ENCODE data around the gene EPS8. TPM values are rescaled to one million over a fixed set of nuclear protein-coding genes. Genes with fewer than 3 reads are reported as not detected.
"Not testable (repeated sequence)": the region's sequence is repeated elsewhere in the genome, so short reads cannot be mapped to it uniquely, and the experiment has no call there.

EPS8 gene
- total RNA-seq, 1 donor: 100 TPM

- DNase-seq (ENCODE audit: low read depth): no peak
- H3K4me3 ChIP-seq (ENCODE audit: low read depth, low read length): no peak overlapping the region
- no peak for TF ChIP-seq CTCF (IDR thresholded peaks at IDR 0.05; ENCODE audit: insufficient read depth, low read depth, low read length)
Measured at GRCh38 chr12:15763328-15763727, 25.9 kb downstream of the EPS8 start.

- not testable (repeated sequence) for DNase-seq (ENCODE audit: low read depth); H3K4me3 ChIP-seq (ENCODE audit: low read depth, low read length)
Measured at GRCh38 chr12:15762162-15762561, 27.0 kb downstream of the EPS8 start.

- H3K4me3 ChIP-seq (ENCODE audit: low read depth, low read length): no peak overlapping the region
- TF ChIP-seq CTCF (IDR thresholded peaks at IDR 0.05; ENCODE audit: insufficient read depth, low read depth, low read length): no peak
- DNase-seq (ENCODE audit: low read depth): peak; percentile 85
Measured at GRCh38 chr12:15757553-15758255, 31.5 kb downstream of the EPS8 start.

GRCh38 chr12:15756822-15757221 lies 32.4 kb downstream of the EPS8 start:
- DNase-seq (ENCODE audit: low read depth): peak; percentile 34
- no peak overlapping the region for H3K4me3 ChIP-seq (ENCODE audit: low read depth, low read length)

GRCh38 chr12:15754233-15754632 lies 35.0 kb downstream of the EPS8 start:
- no peak overlapping the region for H3K4me3 ChIP-seq (ENCODE audit: low read depth, low read length)
- no peak for TF ChIP-seq CTCF (IDR thresholded peaks at IDR 0.05; ENCODE audit: insufficient read depth, low read depth, low read length)
- DNase-seq (ENCODE audit: low read depth): peak; percentile 31

More at GRCh38 chr12:15756822-15757221, 32.4 kb downstream of the EPS8 start:
- no peak for TF ChIP-seq CTCF (IDR thresholded peaks at IDR 0.05; ENCODE audit: insufficient read depth, low read depth, low read length)

- no peak for TF ChIP-seq CTCF (IDR thresholded peaks at IDR 0.05; ENCODE audit: insufficient read depth, low read depth, low read length)
- DNase-seq (ENCODE audit: low read depth): peak; percentile 65
- H3K4me3 ChIP-seq (ENCODE audit: low read depth, low read length): no peak overlapping the region
Measured at GRCh38 chr12:15752785-15753184, 36.4 kb downstream of the EPS8 start.

GRCh38 chr12:15751741-15752140 lies 37.4 kb downstream of the EPS8 start:
- TF ChIP-seq CTCF (IDR thresholded peaks at IDR 0.05; ENCODE audit: insufficient read depth, low read depth, low read length): no peak
- no peak overlapping the region for H3K4me3 ChIP-seq (ENCODE audit: low read depth, low read length)
- DNase-seq (ENCODE audit: low read depth): no peak
